ENCODE data around the gene GABRB1.
"Not testable (repeated sequence)": the region's sequence is repeated elsewhere in the genome, so short reads cannot be mapped to it uniquely, and the experiment has no call there.

GABRB1 gene

DNA sequence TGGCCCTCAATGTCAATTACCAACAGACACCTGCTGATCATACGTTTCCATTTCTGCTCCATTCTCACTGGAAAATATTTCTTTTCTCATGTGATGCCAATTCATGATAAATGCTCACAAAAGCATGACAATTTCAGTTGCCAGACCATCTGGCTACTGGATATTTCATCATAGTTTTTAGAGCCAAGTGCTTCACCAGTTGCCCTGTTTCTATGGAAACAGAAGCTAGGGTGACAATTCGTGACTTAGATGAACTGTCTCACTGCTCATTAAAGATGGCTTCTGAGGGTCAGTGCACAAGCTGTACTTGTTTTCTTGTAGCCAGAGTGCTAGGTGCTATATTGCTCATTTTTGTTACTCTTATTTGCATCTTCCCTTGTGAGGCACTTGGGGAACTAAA lies 247.3 kb downstream of the GABRB1 start:
- Histone ChIP-seq H3K4me1 (ENCODE audit: control insufficient read depth, insufficient read depth, low read length, unreplicated experiment) (no peaks in the 10 kb centered on the region), H3K27ac (ENCODE audit: low read depth, low read length) (no peak overlapping the region), H3K36me3 (ENCODE audit: insufficient read depth, low read length) (no peaks in the 10 kb centered on the region), H3K4me3 (ENCODE audit: low read depth, low read length) (no peak overlapping the region), H3K27me3 (ENCODE audit: insufficient read depth, low read length) (no peaks in the 10 kb centered on the region), H3K79me2 (ENCODE audit: control insufficient read depth, insufficient read depth, low read length, unreplicated experiment) (no peaks in the 10 kb centered on the region), H2AFZ (ENCODE audit: low read length, unreplicated experiment) (no peak overlapping the region)

DNA sequence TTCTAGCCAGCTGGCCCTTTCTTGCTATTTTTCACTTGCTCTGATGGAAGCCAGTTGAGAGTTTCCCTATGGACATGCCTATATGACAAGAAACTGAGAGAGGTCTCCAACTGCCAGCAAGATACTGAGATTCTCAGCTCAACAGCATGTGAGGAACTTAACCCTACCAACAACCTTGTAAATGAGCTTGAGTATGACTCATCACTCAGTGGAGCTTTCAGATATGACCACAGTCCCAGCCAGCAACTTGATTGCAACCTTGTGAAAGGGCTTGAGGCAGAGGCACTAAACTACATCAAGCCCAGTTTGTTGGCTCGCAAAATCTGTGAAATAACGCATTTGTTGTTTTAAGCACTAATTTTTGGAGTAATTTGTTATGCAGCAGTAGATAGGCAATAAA lies 256.4 kb downstream of the GABRB1 start:
- no peak overlapping the region for H2AFZ ChIP-seq (ENCODE audit: low read length, unreplicated experiment)
- H3K27ac ChIP-seq (ENCODE audit: low read depth, low read length): no peak overlapping the region
- no peaks in the 10 kb centered on the region for H3K79me2 ChIP-seq (ENCODE audit: control insufficient read depth, insufficient read depth, low read length, unreplicated experiment)
- H3K4me1 ChIP-seq (ENCODE audit: control insufficient read depth, insufficient read depth, low read length, unreplicated experiment): no peaks in the 10 kb centered on the region
- no peak overlapping the region for H3K4me3 ChIP-seq (ENCODE audit: low read depth, low read length)
- no peaks in the 10 kb centered on the region for H3K27me3 ChIP-seq (ENCODE audit: insufficient read depth, low read length)
- H3K36me3 ChIP-seq (ENCODE audit: insufficient read depth, low read length): no peaks in the 10 kb centered on the region

DNA sequence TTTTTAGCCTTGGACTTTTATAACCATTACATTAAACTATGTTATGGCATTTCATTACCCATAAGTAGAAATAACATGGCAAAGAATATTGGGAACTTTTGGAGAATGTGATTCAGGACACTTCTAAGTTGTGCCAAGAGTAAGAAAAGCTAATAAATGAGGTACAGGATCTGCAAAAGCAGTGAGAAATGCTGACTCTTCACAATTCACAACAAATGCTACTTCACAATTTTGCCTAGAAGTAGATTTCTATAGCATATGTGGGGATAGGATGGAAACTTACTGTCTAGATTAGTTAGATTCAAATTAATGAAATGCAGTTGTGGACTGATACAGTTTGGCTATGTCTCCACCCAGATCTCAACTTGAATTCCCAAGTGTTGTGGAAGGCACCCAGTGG lies 258.4 kb downstream of the GABRB1 start:
- H3K36me3 ChIP-seq (ENCODE audit: insufficient read depth, low read length): no peaks in the 10 kb centered on the region
- H2AFZ ChIP-seq (ENCODE audit: low read length, unreplicated experiment): no peak overlapping the region
- H3K4me1 ChIP-seq (ENCODE audit: control insufficient read depth, insufficient read depth, low read length, unreplicated experiment): no peaks in the 10 kb centered on the region
- no peak overlapping the region for H3K4me3 ChIP-seq (ENCODE audit: low read depth, low read length)
- no peaks in the 10 kb centered on the region for H3K27me3 ChIP-seq (ENCODE audit: insufficient read depth, low read length)
- no peaks in the 10 kb centered on the region for H3K79me2 ChIP-seq (ENCODE audit: control insufficient read depth, insufficient read depth, low read length, unreplicated experiment)
- H3K27ac ChIP-seq (ENCODE audit: low read depth, low read length): no peak overlapping the region

DNA sequence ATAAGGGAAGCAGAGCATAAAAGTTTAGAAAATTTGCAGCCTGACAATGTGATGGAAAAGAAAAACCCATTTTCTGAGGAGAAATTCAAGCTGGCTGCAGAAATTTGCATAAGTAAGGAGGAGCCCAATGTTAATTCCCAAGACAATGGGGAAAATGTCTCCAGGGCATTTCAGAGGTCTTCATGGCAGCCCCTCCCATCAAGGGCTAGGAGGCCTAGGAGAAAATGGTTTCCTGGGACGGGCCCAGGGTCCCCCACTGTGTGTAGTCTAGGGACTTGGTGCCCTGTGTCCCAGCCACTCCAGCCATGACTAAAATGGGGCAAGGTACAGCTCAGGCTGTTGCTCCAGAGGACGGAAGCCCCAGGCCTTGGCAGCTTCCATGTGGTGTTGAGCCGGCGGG lies 259.5 kb downstream of the GABRB1 start:
- H3K27ac ChIP-seq (ENCODE audit: low read depth, low read length); H3K36me3 ChIP-seq (ENCODE audit: insufficient read depth, low read length); H3K4me3 ChIP-seq (ENCODE audit: low read depth, low read length); H3K4me1 ChIP-seq (ENCODE audit: control insufficient read depth, insufficient read depth, low read length, unreplicated experiment); H2AFZ ChIP-seq (ENCODE audit: low read length, unreplicated experiment); H3K79me2 ChIP-seq (ENCODE audit: control insufficient read depth, insufficient read depth, low read length, unreplicated experiment); H3K27me3 ChIP-seq (ENCODE audit: insufficient read depth, low read length): not testable (repeated sequence)

DNA sequence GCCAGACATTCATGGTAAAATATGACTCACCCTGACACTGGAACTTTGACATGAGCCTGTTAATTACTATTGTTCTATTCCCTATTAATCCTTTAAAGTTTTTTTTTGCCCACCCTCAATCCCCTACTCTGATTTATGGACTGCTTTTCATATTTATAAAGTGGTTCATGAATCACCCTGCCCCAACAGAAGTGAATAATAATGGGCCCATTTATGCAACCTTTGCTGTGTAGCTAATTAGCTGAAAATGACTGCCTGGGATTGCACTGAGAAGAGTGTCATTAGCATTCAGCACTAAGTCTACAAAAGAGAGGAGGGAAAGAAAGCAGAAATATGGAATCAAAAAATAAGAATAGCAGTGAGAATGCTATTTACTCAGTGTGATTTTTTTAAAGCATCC lies 277.8 kb downstream of the GABRB1 start:
- Histone ChIP-seq H3K36me3 (ENCODE audit: insufficient read depth, low read length) (no peaks in the 10 kb centered on the region), H3K27ac (ENCODE audit: low read depth, low read length) (no peak overlapping the region), H3K4me1 (ENCODE audit: control insufficient read depth, insufficient read depth, low read length, unreplicated experiment) (no peaks in the 10 kb centered on the region), H2AFZ (ENCODE audit: low read length, unreplicated experiment) (no peak overlapping the region), H3K4me3 (ENCODE audit: low read depth, low read length) (no peak overlapping the region), H3K79me2 (ENCODE audit: control insufficient read depth, insufficient read depth, low read length, unreplicated experiment) (no peaks in the 10 kb centered on the region), H3K27me3 (ENCODE audit: insufficient read depth, low read length) (no peaks in the 10 kb centered on the region)

DNA sequence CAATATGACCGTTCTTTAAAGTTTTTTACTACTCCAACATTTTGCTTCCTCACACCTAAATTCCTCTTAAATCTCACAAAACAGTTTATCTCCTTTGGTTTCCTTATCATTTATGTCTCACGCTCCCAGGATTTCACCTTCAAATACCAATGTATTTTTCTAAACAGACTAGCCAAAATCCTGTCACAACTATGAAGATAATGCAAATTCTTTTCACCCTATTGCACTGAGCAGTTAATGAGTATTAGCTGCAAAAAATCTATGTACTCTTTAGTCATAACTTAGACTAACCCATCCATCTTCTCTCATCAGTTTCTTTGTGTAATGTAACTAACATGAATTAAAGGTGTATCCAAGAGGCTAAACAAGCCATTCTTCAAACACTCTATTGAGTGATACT lies 280.8 kb downstream of the GABRB1 start:
- Histone ChIP-seq H3K36me3 (ENCODE audit: insufficient read depth, low read length) (no peaks in the 10 kb centered on the region), H3K4me3 (ENCODE audit: low read depth, low read length) (no peak overlapping the region), H3K4me1 (ENCODE audit: control insufficient read depth, insufficient read depth, low read length, unreplicated experiment) (peaks cover 5% of the 10 kb centered on the region), H3K27me3 (ENCODE audit: insufficient read depth, low read length) (no peaks in the 10 kb centered on the region), H3K79me2 (ENCODE audit: control insufficient read depth, insufficient read depth, low read length, unreplicated experiment) (no peaks in the 10 kb centered on the region), H3K27ac (ENCODE audit: low read depth, low read length) (no peak overlapping the region), H2AFZ (ENCODE audit: low read length, unreplicated experiment) (no peak overlapping the region)

DNA sequence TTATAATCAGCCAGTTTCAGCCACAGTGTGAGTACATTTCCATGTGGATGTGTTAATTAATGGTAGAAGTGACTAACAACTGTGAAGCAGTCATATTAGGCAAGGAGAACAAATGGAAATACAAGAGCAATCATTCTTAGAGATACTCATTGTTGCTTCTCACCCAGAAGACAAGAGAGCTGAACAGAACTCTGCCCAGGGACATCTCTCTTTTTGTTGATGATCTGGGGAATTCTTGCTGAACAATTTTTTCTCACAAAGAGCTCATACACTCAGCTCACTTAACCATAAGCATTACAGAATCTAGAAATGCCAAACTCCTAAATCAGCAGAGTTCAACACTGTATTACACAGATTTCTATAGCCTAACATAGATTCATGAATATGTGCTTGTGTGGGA lies 282.0 kb downstream of the GABRB1 start:
- H3K4me1 ChIP-seq (ENCODE audit: control insufficient read depth, insufficient read depth, low read length, unreplicated experiment): peaks cover 5% of the 10 kb centered on the region
- no peaks in the 10 kb centered on the region for H3K36me3 ChIP-seq (ENCODE audit: insufficient read depth, low read length)
- H3K79me2 ChIP-seq (ENCODE audit: control insufficient read depth, insufficient read depth, low read length, unreplicated experiment): no peaks in the 10 kb centered on the region
- H3K4me3 ChIP-seq (ENCODE audit: low read depth, low read length): no peak overlapping the region
- no peak overlapping the region for H3K27ac ChIP-seq (ENCODE audit: low read depth, low read length)
- no peak overlapping the region for H2AFZ ChIP-seq (ENCODE audit: low read length, unreplicated experiment)
- no peaks in the 10 kb centered on the region for H3K27me3 ChIP-seq (ENCODE audit: insufficient read depth, low read length)

DNA sequence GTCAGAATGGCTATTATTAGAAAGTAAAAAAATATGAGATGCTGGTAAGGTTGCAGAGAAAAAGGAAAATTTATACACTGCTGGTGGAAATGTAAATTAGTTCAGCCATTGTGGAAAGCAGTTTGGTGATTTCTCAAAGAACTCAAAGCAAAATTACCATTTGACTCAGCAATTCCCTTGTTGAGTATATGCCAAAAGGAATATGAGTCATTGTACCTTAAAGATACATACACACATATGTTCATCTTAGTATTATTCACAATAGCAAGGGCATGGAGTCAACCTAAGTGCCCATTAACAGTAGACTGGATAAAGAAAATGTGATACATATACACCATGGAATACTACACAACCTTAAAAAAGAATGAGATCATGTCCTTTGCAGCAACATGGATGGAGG lies 284.0 kb downstream of the GABRB1 start:
- Histone ChIP-seq H3K79me2 (ENCODE audit: control insufficient read depth, insufficient read depth, low read length, unreplicated experiment) (no peaks in the 10 kb centered on the region), H2AFZ (ENCODE audit: low read length, unreplicated experiment) (no peak overlapping the region), H3K36me3 (ENCODE audit: insufficient read depth, low read length) (no peaks in the 10 kb centered on the region), H3K27ac (ENCODE audit: low read depth, low read length) (no peak overlapping the region), H3K27me3 (ENCODE audit: insufficient read depth, low read length) (no peaks in the 10 kb centered on the region), H3K4me3 (ENCODE audit: low read depth, low read length) (no peak overlapping the region), H3K4me1 (ENCODE audit: control insufficient read depth, insufficient read depth, low read length, unreplicated experiment) (peaks cover 5% of the 10 kb centered on the region)

DNA sequence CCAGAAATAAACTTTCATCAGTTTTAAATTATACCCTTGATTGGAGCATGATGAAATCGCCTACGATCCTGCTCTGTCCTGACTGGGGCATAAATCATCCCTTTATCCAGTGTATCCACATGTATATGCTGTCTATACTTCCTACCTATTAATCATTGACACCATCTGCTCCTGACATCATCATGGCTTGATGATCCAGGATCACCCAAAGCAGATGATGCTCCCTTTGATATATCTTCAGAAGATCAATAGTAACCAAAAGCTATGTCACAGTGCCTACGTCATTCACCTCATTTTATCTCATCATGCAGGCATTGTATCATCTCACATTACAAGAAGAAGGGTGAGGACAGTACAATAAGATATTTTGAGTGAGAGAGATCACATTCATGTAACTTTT lies 294.7 kb downstream of the GABRB1 start:
- no peaks in the 10 kb centered on the region for H3K36me3 ChIP-seq (ENCODE audit: insufficient read depth, low read length)
- no peaks in the 10 kb centered on the region for H3K27me3 ChIP-seq (ENCODE audit: insufficient read depth, low read length)
- H3K4me3 ChIP-seq (ENCODE audit: low read depth, low read length): no peak overlapping the region
- no peaks in the 10 kb centered on the region for H3K4me1 ChIP-seq (ENCODE audit: control insufficient read depth, insufficient read depth, low read length, unreplicated experiment)
- no peak overlapping the region for H2AFZ ChIP-seq (ENCODE audit: low read length, unreplicated experiment)
- H3K27ac ChIP-seq (ENCODE audit: low read depth, low read length): no peak overlapping the region
- no peaks in the 10 kb centered on the region for H3K79me2 ChIP-seq (ENCODE audit: control insufficient read depth, insufficient read depth, low read length, unreplicated experiment)

DNA sequence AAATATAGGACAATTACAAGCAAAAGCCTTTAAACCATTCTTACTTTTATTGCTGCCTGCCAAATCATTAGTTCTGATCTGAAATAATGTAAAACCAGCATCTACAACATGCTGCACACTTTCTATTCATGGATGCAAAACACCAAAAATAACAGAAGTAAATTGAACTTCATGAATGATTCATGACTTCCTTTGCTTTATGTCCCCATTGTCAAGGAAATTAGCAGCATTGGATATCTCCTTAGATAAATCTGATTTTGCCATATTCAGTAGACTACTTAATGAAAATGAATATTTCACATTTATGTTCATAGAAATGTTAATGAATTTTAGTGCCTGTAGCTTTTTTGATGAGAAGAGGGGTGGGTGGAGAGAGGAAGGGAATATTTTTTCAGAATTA lies 299.5 kb downstream of the GABRB1 start:
- Histone ChIP-seq H3K4me1 (ENCODE audit: control insufficient read depth, insufficient read depth, low read length, unreplicated experiment) (peaks cover 6% of the 10 kb centered on the region), H3K36me3 (ENCODE audit: insufficient read depth, low read length) (no peaks in the 10 kb centered on the region), H3K79me2 (ENCODE audit: control insufficient read depth, insufficient read depth, low read length, unreplicated experiment) (no peaks in the 10 kb centered on the region), H2AFZ (ENCODE audit: low read length, unreplicated experiment) (no peak overlapping the region), H3K4me3 (ENCODE audit: low read depth, low read length) (no peak overlapping the region), H3K27ac (ENCODE audit: low read depth, low read length) (no peak overlapping the region), H3K27me3 (ENCODE audit: insufficient read depth, low read length) (no peaks in the 10 kb centered on the region)

DNA sequence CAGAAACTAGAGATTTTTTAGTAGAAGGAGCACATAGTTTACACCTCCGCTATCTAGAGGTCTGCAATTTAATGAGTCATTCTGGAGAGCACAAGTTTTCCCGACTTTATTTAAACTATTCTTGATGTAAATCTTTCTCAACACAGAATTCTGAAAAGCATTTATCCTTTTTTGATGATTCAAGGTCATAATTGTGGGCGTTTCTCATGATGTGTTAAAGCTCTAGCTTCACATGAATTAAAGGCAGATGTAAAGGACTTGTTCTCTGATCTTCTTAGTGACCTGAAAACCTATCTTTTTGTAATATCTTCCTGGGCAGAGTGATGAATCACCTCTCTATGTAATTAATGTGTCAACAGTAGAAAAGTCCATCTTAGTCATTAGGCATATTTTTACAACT lies 303.3 kb downstream of the GABRB1 start:
- H3K79me2 ChIP-seq (ENCODE audit: control insufficient read depth, insufficient read depth, low read length, unreplicated experiment): no peaks in the 10 kb centered on the region
- H3K36me3 ChIP-seq (ENCODE audit: insufficient read depth, low read length): no peaks in the 10 kb centered on the region
- H3K27me3 ChIP-seq (ENCODE audit: insufficient read depth, low read length): no peaks in the 10 kb centered on the region
- no peak overlapping the region for H3K27ac ChIP-seq (ENCODE audit: low read depth, low read length)
- H3K4me1 ChIP-seq (ENCODE audit: control insufficient read depth, insufficient read depth, low read length, unreplicated experiment): peaks cover 6% of the 10 kb centered on the region
- H3K4me3 ChIP-seq (ENCODE audit: low read depth, low read length): no peak overlapping the region
- no peak overlapping the region for H2AFZ ChIP-seq (ENCODE audit: low read length, unreplicated experiment)

DNA sequence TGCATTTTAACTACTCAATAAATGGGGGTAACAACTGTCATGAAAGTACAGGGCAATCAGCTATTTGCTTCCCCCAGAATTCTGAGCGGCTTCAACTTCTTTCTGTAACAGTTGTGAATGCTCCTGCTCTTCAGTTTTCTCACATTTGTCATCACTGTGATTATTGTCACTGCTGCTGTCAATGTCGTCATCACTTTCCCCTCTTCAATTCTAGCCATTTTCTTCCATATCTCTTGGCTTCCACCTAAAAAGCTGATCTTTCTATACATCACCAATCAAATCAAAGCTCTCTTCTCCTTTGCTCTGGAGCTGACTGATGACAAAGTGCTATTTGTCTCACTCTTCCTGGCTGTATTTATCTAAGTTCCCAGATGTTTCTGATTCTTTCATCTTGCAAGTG lies 306.5 kb downstream of the GABRB1 start:
- no peak overlapping the region for H2AFZ ChIP-seq (ENCODE audit: low read length, unreplicated experiment)
- H3K79me2 ChIP-seq (ENCODE audit: control insufficient read depth, insufficient read depth, low read length, unreplicated experiment): no peaks in the 10 kb centered on the region
- peaks cover 6% of the 10 kb centered on the region for H3K4me1 ChIP-seq (ENCODE audit: control insufficient read depth, insufficient read depth, low read length, unreplicated experiment)
- H3K36me3 ChIP-seq (ENCODE audit: insufficient read depth, low read length): no peaks in the 10 kb centered on the region
- H3K27me3 ChIP-seq (ENCODE audit: insufficient read depth, low read length): no peaks in the 10 kb centered on the region
- H3K27ac ChIP-seq (ENCODE audit: low read depth, low read length): no peak overlapping the region
- H3K4me3 ChIP-seq (ENCODE audit: low read depth, low read length): no peak overlapping the region

All from ACC112 (cell line).